K562 (cell line): ENCODE results near the gene AREL1. TPM values are rescaled to one million over a fixed set of nuclear protein-coding genes. Genes with fewer than 3 reads are reported as not detected.

Experiments used
- ATF3 ChIP-seq, 2 experiments: fragments of 450-650 bp in 1 of 2; sonication (generic) in 1 of 2; formaldehyde crosslinking in 1 of 2; IDR thresholded peaks in 1 of 2; conservative IDR thresholded peaks in 1 of 2; 2 replicates each; pipeline versions ENCODE4 v1.6.1 to v1.8.1; 2016 to 2023; ENCODE audit warnings: mild to moderate bottlenecking in 2 of 2, moderate library complexity in 2 of 2, inconsistent platforms in 1 of 2, missing genetic modification reagents in 1 of 2
- BRD9 ChIP-seq: fragments of 450-650 bp; IDR thresholded peaks from 2 replicates; pipeline ENCODE4 v1.6.1; 2018; ENCODE audit warnings: low read depth; ENCODE audit not compliant: partially characterized antibody
- CCNT2 ChIP-seq: IDR thresholded peaks from 2 replicates; pipeline ENCODE4 v1.6.1; 2011; ENCODE audit warnings: borderline replicate concordance, low read depth, mild to moderate bottlenecking, moderate library complexity, mixed read lengths, low read length; ENCODE audit not compliant: insufficient read length; ENCODE audit errors: extremely low read depth
- CHAMP1 ChIP-seq: fragments of 450-650 bp; IDR thresholded peaks from 2 replicates; pipeline ENCODE4 v1.6.1; 2016; ENCODE audit warnings: mild to moderate bottlenecking
- CHD2 ChIP-seq: IDR thresholded peaks from 2 replicates; pipeline ENCODE4 v1.6.1; 2011; ENCODE audit warnings: low read depth, low read length
- ERF ChIP-seq: fragments of 450-650 bp; formaldehyde crosslinking; IDR thresholded peaks from 2 replicates; pipeline ENCODE4 v1.4.0; 2020; ENCODE audit warnings: mild to moderate bottlenecking, mixed read lengths
- ETV6 ChIP-seq, 3 experiments: fragments of 150-350 bp in 1 of 3; sonication (generic) in 1 of 3; formaldehyde crosslinking in 1 of 3; IDR thresholded peaks; 2 replicates each; pipeline versions ENCODE4 v1.6.1 to v1.8.0; 2014 to 2022; ENCODE audit warnings: borderline replicate concordance in 2 of 3, low read depth in 2 of 3, antibody characterized with exemption in 1 of 3, low read length in 1 of 3, mild to moderate bottlenecking in 1 of 3, missing genetic modification reagents in 1 of 3
- FOXM1 ChIP-seq, 2 experiments: fragments of 450-650 bp in 1 of 2; sonication (generic) in 1 of 2; formaldehyde crosslinking in 1 of 2; IDR thresholded peaks; 2 replicates each; pipeline versions ENCODE4 v1.6.1 to v1.9.0; 2017 to 2022; ENCODE audit warnings: low read depth in 2 of 2, mild to moderate bottlenecking in 2 of 2, missing genetic modification reagents in 1 of 2, moderate library complexity in 1 of 2
- GTF2E2 ChIP-seq: fragments of 200-800 bp; sonication (Bioruptor generic); IDR thresholded peaks from 2 replicates; pipeline ENCODE4 v1.6.1; 2016; ENCODE audit warnings: missing genetic modification characterization, missing compliant biosample characterization
- KLF16 ChIP-seq: IDR thresholded peaks from 2 replicates; pipeline ENCODE4 v1.6.1; 2016; ENCODE audit warnings: antibody characterized with exemption
- MEF2D ChIP-seq: conservative IDR thresholded peaks from 2 replicates; pipeline ENCODE4 v1.6.1; 2016; ENCODE audit warnings: low read depth, missing genetic modification characterization, missing compliant biosample characterization
- RBM17 ChIP-seq: fragments of 200-400 bp; formaldehyde crosslinking; IDR thresholded peaks from 2 replicates; pipeline ENCODE4 v1.6.1; 2017; ENCODE audit warnings: low read depth, mild to moderate bottlenecking, low read length, borderline replicate concordance
- RBM22 ChIP-seq: fragments of 200-400 bp; formaldehyde crosslinking; IDR thresholded peaks from 2 replicates; pipeline ENCODE4 v1.6.1; 2018; ENCODE audit warnings: low read length, low read depth; ENCODE audit not compliant: poor library complexity, severe bottlenecking
- RFX7 ChIP-seq: fragments of 250-450 bp; sonication (Bioruptor Pico); IDR thresholded peaks from 2 replicates; pipeline ENCODE4 v1.5.1; 2021; ENCODE audit warnings: mild to moderate bottlenecking
- TAF7 ChIP-seq: fragments of 450-650 bp; IDR thresholded peaks from 2 replicates; pipeline ENCODE4 v1.6.1; 2016; ENCODE audit warnings: missing genetic modification characterization, missing compliant biosample characterization
- THRA ChIP-seq: fragments of 450-650 bp; IDR thresholded peaks from 2 replicates; pipeline ENCODE4 v1.6.1; 2017; ENCODE audit warnings: mild to moderate bottlenecking, moderate library complexity
- ZEB2 ChIP-seq: fragments of 450-650 bp; IDR thresholded peaks from 2 replicates; pipeline ENCODE4 v1.6.1; 2016
- ZNF124 ChIP-seq: sonication (generic); formaldehyde crosslinking; IDR thresholded peaks from 2 replicates; pipeline ENCODE4 v1.8.1; 2022; ENCODE audit warnings: missing genetic modification reagents
- ZNF431 ChIP-seq: sonication (generic); formaldehyde crosslinking; IDR thresholded peaks from 2 replicates; pipeline ENCODE4 v1.8.0; 2022; ENCODE audit warnings: mild to moderate bottlenecking, missing genetic modification reagents
- polyA plus RNA-seq, 8 experiments: library from polyadenylated mRNA; depleted of rRNA in 4 of 8; stranded (reverse) in 5 of 8; unstranded in 3 of 8; fragments of >200 nt; fragmentation: Nextera tagmentation in 2 of 8; fragmentation: Illumina TruSeq in 1 of 8; extraction: Ambion mirVana in 2 of 8; extraction: Trizol in 1 of 8; gene quantifications; 2 replicates each; pipeline versions ENCODE4 v1.2.1 to v1.2.3, GENCODE V29; 2011 to 2014; ENCODE audit warnings: inconsistent platforms in 1 of 8, missing spikeins in 1 of 8
- total RNA-seq, 7 experiments: library from RNA; depleted of rRNA in 6 of 7; stranded (reverse); fragments of >200 nt in 6 of 7; fragmentation: Illumina TruSeq in 2 of 7; extraction: Trizol in 2 of 7; gene quantifications; 2 replicates each; pipeline versions ENCODE4 v1.2.1 to v1.2.3, GENCODE V29; 2011 to 2021; ENCODE audit warnings: low replicate concordance in 1 of 7
- TF ChIP-seq, protein P1 (sequence below), 2 experiments: fragments of 450-650 bp; conservative IDR thresholded peaks; 2 replicates each; pipeline ENCODE4 v1.6.1; 2017; ENCODE audit warnings: mild to moderate bottlenecking in 2 of 2, moderate library complexity in 2 of 2

AREL1 gene
- total and polyA plus RNA-seq, 9 of the 15 experiments (the other 6 are each of a cell fraction or from before 2014, with no cell fraction given) = 6.0 to 24.8 (median 16.6) TPM

DNA sequence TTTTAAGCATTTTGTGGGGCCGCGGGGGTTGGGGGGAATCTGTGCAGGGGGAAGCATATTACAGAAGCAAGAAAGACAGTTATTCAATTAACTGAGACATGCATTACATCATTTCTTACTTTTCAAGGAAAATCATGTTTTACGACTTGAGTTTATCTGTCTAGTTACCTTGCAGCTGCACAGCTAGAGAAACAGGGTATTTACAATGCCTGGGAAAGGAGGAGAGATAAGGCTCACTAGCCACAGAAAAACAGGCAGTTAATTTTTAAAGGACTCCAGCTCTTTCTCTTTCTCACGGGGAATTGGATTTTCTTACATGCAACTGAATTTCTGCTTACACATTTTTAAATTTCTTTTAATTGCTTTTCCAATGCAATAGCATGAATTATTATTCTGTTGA, 22.2 kb upstream of the AREL1 start (continued):
- TF ChIP-seq BRD9 (no peak), FOXM1 (IDR thresholded peaks at IDR 0.05; ENCODE audit: low read depth) (peak; percentile 89), FOXM1 (CRISPR knock-in tag; IDR thresholded peaks at IDR 0.05; ENCODE audit: low read depth) (no peak), ZNF124 (CRISPR knock-in tag) (no peak), CCNT2 (peak; percentile 40), RBM22 (no peak), THRA (no peak), ATF3 (IDR thresholded peaks at IDR 0.05) (peak; percentile 82), ATF3 (CRISPR knock-in tag; conservative IDR thresholded peaks at IDR 0.05) (no peak), RBM17 (no peak), ETV6 (IDR thresholded peaks at IDR 0.05; ENCODE audit: borderline replicate concordance in 1 of 2, low read depth in 2 of 2, low read length in 1 of 2) (peak in 1 of 2 experiments; percentile 32; a peak in 1 of 4 replicates), ETV6 (CRISPR knock-in tag; IDR thresholded peaks at IDR 0.05; ENCODE audit: borderline replicate concordance) (no peak), ZNF431 (CRISPR knock-in tag) (no peak), TAF7 (no peak), ZEB2 (no peak), CHAMP1 (no peak), RFX7 (CRISPR knock-in tag) (no peak), MEF2D (no peak), KLF16 (peak; percentile 78), ERF (no peak), GTF2E2 (tag) (no peak), CHD2 (no peak)
- TF ChIP-seq, protein P1, sequence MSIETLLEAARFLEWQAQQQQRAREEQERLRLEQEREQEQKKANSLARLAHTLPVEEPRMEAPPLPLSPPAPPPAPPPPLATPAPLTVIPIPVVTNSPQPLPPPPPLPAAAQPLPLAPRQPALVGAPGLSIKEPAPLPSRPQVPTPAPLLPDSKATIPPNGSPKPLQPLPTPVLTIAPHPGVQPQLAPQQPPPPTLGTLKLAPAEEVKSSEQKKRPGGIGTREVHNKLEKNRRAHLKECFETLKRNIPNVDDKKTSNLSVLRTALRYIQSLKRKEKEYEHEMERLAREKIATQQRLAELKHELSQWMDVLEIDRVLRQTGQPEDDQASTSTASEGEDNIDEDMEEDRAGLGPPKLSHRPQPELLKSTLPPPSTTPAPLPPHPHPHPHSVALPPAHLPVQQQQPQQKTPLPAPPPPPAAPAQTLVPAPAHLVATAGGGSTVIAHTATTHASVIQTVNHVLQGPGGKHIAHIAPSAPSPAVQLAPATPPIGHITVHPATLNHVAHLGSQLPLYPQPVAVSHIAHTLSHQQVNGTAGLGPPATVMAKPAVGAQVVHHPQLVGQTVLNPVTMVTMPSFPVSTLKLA (conservative IDR thresholded peaks at IDR 0.05) = peak in 1 of 2 experiments; percentile 55; a peak in 1 of 4 replicates
